ENCODE measurements around the gene PDK2. TPM values are rescaled to one million over a fixed set of nuclear protein-coding genes. Genes with fewer than 3 reads are reported as not detected.

PDK2 gene
- total RNA-seq, 1 donor from 2014 or later, result 17.5 TPM

DNA sequence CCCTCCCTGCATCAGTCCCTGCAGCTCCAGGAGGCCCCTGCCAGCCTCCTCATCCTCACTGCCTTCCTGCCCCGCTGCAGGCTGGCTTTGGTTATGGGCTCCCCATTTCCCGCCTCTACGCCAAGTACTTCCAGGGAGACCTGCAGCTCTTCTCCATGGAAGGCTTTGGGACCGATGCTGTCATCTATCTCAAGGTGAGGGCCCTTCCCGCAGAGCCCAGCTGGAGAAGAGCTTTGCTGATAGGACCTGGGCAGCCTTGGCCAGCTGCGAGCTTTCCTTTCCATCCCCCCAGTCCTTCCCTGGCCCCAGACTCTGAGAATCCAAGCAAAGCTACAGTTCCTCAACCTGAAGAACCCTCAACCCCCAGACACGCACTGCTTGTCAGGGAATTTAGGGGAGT lies 14.1 kb downstream of the PDK2 start:
- TF ChIP-seq, protein P1, sequence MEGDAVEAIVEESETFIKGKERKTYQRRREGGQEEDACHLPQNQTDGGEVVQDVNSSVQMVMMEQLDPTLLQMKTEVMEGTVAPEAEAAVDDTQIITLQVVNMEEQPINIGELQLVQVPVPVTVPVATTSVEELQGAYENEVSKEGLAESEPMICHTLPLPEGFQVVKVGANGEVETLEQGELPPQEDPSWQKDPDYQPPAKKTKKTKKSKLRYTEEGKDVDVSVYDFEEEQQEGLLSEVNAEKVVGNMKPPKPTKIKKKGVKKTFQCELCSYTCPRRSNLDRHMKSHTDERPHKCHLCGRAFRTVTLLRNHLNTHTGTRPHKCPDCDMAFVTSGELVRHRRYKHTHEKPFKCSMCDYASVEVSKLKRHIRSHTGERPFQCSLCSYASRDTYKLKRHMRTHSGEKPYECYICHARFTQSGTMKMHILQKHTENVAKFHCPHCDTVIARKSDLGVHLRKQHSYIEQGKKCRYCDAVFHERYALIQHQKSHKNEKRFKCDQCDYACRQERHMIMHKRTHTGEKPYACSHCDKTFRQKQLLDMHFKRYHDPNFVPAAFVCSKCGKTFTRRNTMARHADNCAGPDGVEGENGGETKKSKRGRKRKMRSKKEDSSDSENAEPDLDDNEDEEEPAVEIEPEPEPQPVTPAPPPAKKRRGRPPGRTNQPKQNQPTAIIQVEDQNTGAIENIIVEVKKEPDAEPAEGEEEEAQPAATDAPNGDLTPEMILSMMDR (conservative IDR thresholded peaks at IDR 0.05; ENCODE audit: low read depth, low read length), result no peak
- H3K4me3 ChIP-seq (ENCODE audit: low read depth, low read length), result no peak overlapping the region
- no peak for DNase-seq (ENCODE audit: low read depth)

DNA sequence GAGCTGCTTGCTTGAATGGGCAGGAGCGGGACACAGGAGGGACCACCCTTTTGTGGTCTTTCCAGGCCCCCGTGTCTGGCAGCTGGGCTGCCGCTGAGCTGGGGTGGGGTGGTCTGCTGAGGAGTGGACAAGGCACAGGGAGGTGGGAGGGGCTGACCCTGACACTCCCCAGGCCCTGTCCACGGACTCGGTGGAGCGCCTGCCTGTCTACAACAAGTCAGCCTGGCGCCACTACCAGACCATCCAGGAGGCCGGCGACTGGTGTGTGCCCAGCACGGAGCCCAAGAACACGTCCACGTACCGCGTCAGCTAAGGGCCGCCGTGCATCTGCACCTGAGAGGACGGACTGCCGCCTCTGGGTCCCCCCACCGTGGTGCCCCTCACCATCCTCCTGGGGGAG lies 14.6 kb downstream of the PDK2 start:
- TF ChIP-seq, protein P1 (conservative IDR thresholded peaks at IDR 0.05; ENCODE audit: low read depth, low read length), result no peak
- DNase-seq (ENCODE audit: low read depth), result no peak
- H3K4me3 ChIP-seq (ENCODE audit: low read depth, low read length), result no peak overlapping the region

DNA sequence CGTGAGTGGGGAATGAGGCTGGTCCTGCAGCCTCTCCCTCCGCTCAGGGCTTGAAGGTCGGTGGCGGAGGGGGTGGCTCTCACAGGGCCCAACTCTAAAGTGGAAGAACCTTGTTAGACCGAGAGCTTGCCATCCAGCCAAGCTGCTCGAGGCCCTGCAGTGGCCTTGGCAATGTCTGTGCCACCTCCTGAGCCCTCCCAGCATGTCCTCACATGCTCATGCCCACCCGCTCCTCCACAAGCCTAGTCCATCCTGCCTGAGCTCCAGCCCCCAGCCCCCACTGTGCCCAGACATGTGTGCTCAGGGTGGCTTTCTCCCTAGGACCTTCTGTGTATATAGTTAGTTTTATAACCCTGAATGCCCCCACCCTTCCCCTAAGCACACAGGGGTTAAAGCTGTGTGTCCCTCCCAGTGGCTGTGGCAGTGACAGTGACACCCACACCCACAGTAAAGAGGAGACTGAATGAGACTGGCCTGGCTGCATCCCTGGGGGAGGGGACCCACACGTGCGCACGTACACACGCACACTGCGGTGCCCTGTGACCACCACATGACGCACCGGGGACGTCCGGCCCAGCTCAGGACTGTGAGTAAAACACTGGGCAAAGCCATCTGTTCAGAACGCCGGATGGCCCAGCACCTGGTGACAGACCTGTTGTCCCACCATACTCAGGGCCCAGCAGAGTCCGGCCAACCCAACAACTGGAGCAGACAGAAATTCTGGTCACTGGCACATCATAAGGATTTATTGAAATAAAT lies 15.6 kb downstream of the PDK2 start:
- TF ChIP-seq, protein P1 (conservative IDR thresholded peaks at IDR 0.05; ENCODE audit: low read depth, low read length), result no peak
- DNase-seq (ENCODE audit: low read depth), result no peak
- H3K4me3 ChIP-seq (ENCODE audit: low read depth, low read length), result no peak overlapping the region

DNA sequence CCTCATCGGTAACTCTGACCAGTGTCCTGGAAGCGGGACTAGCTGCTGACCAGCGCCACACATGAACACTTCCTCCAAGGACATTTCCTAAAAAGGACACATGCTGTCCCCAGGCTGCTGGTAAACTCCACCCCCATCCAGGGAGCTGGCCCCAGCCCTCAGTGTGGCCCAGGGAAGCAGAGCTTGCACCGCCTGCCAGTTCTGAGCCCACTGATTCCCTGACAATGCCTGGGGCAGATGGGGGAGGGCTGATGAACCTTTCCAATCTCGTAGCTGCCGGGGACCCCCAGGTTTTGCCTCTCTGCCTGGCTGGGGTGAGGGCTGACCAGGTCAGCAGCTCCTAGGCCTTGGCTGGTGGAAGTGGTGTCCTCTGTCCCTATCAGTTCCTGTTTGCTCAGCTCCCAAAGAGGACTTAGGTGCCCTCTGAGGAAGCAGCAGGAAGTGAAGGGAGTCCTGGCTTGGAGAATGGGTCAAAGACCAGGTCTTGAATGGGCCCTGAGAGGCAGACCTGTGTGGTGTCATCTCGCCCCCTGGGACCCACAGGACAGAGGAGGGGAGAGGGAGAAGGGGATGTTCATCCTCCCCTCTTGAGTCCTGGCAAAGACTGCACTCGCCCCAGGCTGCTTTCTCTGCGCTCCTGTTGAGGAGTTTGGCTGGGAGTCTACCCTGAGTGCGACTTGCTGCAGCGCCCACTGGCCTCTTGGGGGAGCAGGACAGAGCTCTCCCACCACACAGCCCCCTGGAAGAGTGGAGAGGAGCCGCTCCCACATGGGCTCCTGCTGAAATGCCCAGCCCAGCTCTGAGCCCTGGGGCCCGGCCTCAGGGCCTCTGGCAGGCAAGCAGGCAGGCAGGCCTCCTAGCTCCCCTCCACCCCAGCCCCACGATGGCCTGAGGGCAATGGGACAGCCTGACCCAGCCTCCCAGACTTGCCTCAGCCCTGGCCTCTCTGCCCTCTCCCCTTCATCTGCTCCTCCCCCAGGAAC lies 16.8 kb downstream of the PDK2 start:
- TF ChIP-seq, protein P1 (conservative IDR thresholded peaks at IDR 0.05; ENCODE audit: low read depth, low read length), result no peak
- DNase-seq (ENCODE audit: low read depth), result no peak
- no peak overlapping the region for H3K4me3 ChIP-seq (ENCODE audit: low read depth, low read length)

DNA sequence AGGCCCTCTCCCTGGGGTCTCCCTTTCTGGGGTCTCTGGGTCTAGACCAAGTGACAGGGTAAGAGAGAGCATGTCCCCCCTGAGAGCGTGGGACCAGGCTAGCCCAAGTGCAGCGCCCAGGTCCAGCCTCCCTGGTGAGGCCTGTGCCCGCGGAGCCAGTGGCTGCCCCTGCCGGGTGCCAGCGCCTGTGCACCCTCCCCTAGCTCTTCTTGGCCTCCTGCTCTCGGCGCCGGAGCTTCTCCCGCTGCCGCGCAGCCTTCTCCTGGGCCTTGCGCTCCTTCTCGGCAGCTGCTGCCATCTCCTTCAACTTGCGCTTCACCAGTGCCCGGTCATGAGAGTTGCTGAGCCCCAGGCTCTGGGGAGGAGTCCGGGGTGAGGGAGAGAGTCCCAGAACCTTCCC lies 17.5 kb downstream of the PDK2 start:
- H3K4me3 ChIP-seq (ENCODE audit: low read depth, low read length), result no peak overlapping the region
- DNase-seq (ENCODE audit: low read depth), result no peak
- TF ChIP-seq, protein P1 (conservative IDR thresholded peaks at IDR 0.05; ENCODE audit: low read depth, low read length), result no peak

DNA sequence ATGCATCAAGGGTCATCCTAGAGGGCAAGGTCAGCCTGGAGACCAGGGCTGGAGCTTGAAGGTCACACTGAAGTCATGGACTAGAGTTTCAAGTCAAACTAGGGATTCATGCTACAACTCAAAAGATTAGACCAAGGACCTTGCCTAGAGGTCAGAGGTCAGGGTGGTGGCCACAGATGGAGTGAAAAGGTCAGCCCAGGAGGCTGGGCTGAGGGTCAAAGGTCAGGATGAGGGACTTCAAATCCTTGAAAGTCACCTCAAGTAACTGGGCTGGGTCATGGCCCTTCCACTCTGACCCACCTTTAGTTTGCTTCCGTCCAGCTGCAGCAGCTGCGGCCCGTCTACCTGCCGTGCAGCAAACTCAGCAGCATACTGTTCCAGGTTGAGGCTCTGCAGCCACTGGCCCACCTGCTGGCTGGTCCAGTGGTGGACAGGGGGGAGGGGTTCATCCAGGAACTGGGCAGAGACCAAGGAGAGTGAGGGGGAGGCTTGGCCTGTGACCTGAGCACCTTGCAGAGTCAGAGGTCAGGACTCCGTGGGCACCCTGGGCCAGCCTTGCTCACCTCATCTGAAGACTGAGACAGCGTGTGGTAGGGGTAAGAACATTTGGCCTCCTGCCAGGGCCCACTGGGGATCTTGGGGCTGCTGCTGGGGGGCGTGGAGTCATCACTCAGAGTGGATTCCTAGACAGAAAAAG lies 18.6 kb downstream of the PDK2 start:
- DNase-seq (ENCODE audit: low read depth), result no peak
- TF ChIP-seq, protein P1 (conservative IDR thresholded peaks at IDR 0.05; ENCODE audit: low read depth, low read length), result no peak
- H3K4me3 ChIP-seq (ENCODE audit: low read depth, low read length), result no peak overlapping the region
